Neural progenitor cell (in vitro differentiated cells): Measurements from ENCODE around the gene LIPI. TPM values are rescaled to one million over a fixed set of nuclear protein-coding genes. Genes with fewer than 3 reads are reported as not detected.

Source experiments
- DNase-seq: peaks from one replicate; pipeline ENCODE4 v3.0.0-alpha.2; 2016; ENCODE audit warnings: low spot score
- H2AFZ ChIP-seq: fragments of 200-600 bp; sonication (generic); replicated peaks from 2 replicates; pipeline ENCODE4 v1.6.1; 2016; ENCODE audit warnings: antibody characterized with exemption
- H3F3A ChIP-seq: fragments of 200-600 bp; sonication (generic); 2 replicates; pipeline ENCODE4 v1.6.1; 2016; ENCODE audit warnings: antibody characterized with exemption, low read depth
- H3K27ac ChIP-seq: fragments of 200-600 bp; sonication (generic); 2 replicates; pipeline ENCODE4 v1.5.1; 2016; ENCODE audit warnings: mild to moderate bottlenecking
- H3K27me3 ChIP-seq: fragments of 200-600 bp; sonication (generic); 2 replicates; pipeline ENCODE4 v1.6.1; 2016; ENCODE audit warnings: mild to moderate bottlenecking, moderate library complexity
- H3K36me3 ChIP-seq: fragments of 200-600 bp; sonication (generic); 2 replicates; pipeline ENCODE4 v1.5.1; 2016
- H3K4me1 ChIP-seq: fragments of 200-600 bp; sonication (generic); 2 replicates; pipeline ENCODE4 v1.6.1; 2016; ENCODE audit warnings: mixed run types
- H3K4me2 ChIP-seq: fragments of 200-600 bp; sonication (generic); 2 replicates; pipeline ENCODE4 v1.6.1; 2016
- H3K4me3 ChIP-seq: fragments of 200-600 bp; sonication (generic); 2 replicates; pipeline ENCODE4 v1.5.1; 2016
- H3K79me2 ChIP-seq: fragments of 200-600 bp; sonication (generic); 2 replicates; pipeline ENCODE4 v1.6.1; 2016; ENCODE audit warnings: low read depth
- H3K9ac ChIP-seq: fragments of 200-600 bp; sonication (generic); 2 replicates; pipeline ENCODE4 v1.6.1; 2016
- H3K9me3 ChIP-seq: fragments of 200-600 bp; sonication (generic); 2 replicates; pipeline ENCODE4 v1.5.1; 2016; ENCODE audit warnings: low read depth
- H4K20me1 ChIP-seq: fragments of 200-600 bp; sonication (generic); 2 replicates; pipeline ENCODE4 v1.6.1; 2016; ENCODE audit warnings: low read depth
- H3K27ac Mint-ChIP-seq: 3 replicates; pipeline ENCODE4 v1.8.0; 2021; ENCODE audit warnings: mixed read lengths
- H3K27me3 Mint-ChIP-seq: 2 replicates; pipeline ENCODE4 v1.8.0; 2022; ENCODE audit warnings: low read depth, mild to moderate bottlenecking, inconsistent platforms, moderate library complexity, mixed read lengths; ENCODE audit not compliant: insufficient read depth
- H3K36me3 Mint-ChIP-seq: 3 replicates; pipeline ENCODE4 v1.8.0; 2021; ENCODE audit warnings: mixed read lengths
- H3K4me1 Mint-ChIP-seq: 3 replicates; pipeline ENCODE4 v1.8.0; 2021; ENCODE audit warnings: mixed read lengths
- H3K4me3 Mint-ChIP-seq: 3 replicates; pipeline ENCODE4 v1.8.0; 2021; ENCODE audit warnings: mild to moderate bottlenecking, moderate library complexity, mixed read lengths
- H3K9me3 Mint-ChIP-seq: 3 replicates; pipeline ENCODE4 v1.8.0; 2020; ENCODE audit warnings: mixed read lengths
- EZH2 ChIP-seq: fragments of 200-600 bp; sonication (generic); IDR thresholded peaks from 2 replicates; pipeline ENCODE4 v1.6.1; 2017; ENCODE audit warnings: antibody characterized with exemption, mild to moderate bottlenecking, moderate library complexity
- EZH2phosphoT487 ChIP-seq: fragments of 200-600 bp; sonication (generic); IDR thresholded peaks from 2 replicates; pipeline ENCODE4 v1.6.1; 2017; ENCODE audit warnings: antibody characterized with exemption
- total RNA-seq: library from RNA; depleted of rRNA; stranded (reverse); fragments of >200 nt; gene quantifications from 2 replicates; pipeline ENCODE4 v1.2.3, GENCODE V29; 2015; ENCODE audit warnings: low replicate concordance
- TF ChIP-seq, protein P1 (sequence below): fragments of 200-600 bp; sonication (generic); IDR thresholded peaks from 2 replicates; pipeline ENCODE4 v1.5.1; 2017; ENCODE audit warnings: antibody characterized with exemption, mild to moderate bottlenecking

LIPI gene
- total RNA-seq, 1 donor from 2014 or later = not detected

DNA sequence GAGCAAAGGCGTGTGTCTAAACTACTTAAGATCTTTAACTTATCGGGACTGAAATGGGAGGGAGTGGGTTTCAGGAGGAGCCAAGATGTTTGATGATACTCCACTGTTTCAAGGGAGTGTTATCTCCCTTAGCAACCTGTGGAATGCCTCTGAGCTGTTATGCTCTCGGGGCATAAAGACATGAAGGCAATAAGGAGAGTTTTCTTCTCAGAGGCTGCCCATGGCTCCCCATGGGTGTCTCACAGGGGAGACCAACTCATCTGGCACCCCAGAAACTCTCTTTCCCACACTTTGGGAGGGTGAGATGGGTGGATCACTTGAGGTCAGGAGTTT lies 130.0 kb downstream of the LIPI start:
- Histone ChIP-seq H3K36me3 (no peaks in the 10 kb centered on the region), H3K4me2 (peak overlapping the region; percentile 60), H3K9me3 (no peaks in the 10 kb centered on the region), H3K79me2 (no peaks in the 10 kb centered on the region), H3K27ac (peak overlapping the region; percentile 71), H3K9ac (no peak overlapping the region), H4K20me1 (no peaks in the 10 kb centered on the region), H3K27me3 (no peaks in the 10 kb centered on the region), H3F3A (peaks cover 17% of the 10 kb centered on the region), H3K4me1 (peaks cover 17% of the 10 kb centered on the region), H3K4me3 (no peak overlapping the region), H2AFZ (no peak overlapping the region)
- no peak for TF ChIP-seq EZH2
- TF ChIP-seq EZH2phosphoT487 = no peak
- TF ChIP-seq, protein P1, sequence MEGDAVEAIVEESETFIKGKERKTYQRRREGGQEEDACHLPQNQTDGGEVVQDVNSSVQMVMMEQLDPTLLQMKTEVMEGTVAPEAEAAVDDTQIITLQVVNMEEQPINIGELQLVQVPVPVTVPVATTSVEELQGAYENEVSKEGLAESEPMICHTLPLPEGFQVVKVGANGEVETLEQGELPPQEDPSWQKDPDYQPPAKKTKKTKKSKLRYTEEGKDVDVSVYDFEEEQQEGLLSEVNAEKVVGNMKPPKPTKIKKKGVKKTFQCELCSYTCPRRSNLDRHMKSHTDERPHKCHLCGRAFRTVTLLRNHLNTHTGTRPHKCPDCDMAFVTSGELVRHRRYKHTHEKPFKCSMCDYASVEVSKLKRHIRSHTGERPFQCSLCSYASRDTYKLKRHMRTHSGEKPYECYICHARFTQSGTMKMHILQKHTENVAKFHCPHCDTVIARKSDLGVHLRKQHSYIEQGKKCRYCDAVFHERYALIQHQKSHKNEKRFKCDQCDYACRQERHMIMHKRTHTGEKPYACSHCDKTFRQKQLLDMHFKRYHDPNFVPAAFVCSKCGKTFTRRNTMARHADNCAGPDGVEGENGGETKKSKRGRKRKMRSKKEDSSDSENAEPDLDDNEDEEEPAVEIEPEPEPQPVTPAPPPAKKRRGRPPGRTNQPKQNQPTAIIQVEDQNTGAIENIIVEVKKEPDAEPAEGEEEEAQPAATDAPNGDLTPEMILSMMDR = no peak
- peak overlapping the region; percentile 94 for H3K27ac Mint-ChIP-seq
- peaks cover 11% of the 10 kb centered on the region for H3K4me1 Mint-ChIP-seq
- H3K27me3 Mint-ChIP-seq = peaks cover 12% of the 10 kb centered on the region
- peaks cover 55% of the 10 kb centered on the region for H3K9me3 Mint-ChIP-seq
- no peak overlapping the region for H3K4me3 Mint-ChIP-seq
- no peak for DNase-seq
- peaks cover 7% of the 10 kb centered on the region for H3K36me3 Mint-ChIP-seq

DNA sequence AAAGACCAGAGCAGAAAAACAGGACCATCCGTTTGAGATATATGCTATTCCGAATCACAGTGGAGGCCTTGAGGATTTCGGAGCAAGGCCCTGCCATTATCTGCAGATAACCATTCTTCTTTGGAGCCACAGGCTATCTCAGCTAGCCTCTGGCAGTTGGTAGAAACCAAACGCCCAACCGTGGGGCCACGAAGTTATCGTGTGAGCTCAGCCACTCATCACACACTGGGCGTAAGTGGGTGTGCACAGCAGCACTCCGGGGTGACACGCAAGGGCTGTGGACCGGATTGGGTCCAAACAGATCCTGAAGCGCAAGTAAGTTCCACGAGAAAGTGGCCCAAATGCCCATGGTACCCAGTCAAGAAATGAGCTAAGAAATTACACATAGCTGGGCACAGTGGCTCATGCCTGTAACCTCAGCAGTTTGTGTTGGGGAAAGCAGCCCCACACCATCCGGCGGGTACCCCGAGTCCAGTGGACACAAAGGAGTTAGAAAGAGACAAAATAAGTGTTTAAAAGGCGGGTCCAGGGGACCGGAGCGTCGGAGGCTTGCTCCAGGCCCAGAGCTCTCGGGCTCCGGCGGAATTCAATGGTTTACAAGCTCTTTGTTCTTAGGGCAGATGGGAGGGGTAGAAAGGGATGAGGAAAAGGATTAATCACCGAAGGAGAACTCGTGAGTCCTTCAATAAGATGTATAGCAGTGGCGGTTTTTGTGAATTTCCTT lies 130.6 kb downstream of the LIPI start:
- Histone ChIP-seq H2AFZ (peak overlapping the region; percentile 78), H3K36me3 (no peaks in the 10 kb centered on the region), H3K27me3 (no peaks in the 10 kb centered on the region), H3K27ac (peak overlapping the region; percentile 68), H3K79me2 (no peaks in the 10 kb centered on the region), H3K9me3 (no peaks in the 10 kb centered on the region), H3K4me1 (peaks cover 17% of the 10 kb centered on the region), H3K4me3 (no peak overlapping the region), H3F3A (peaks cover 17% of the 10 kb centered on the region), H3K9ac (no peak overlapping the region), H3K4me2 (peak overlapping the region; percentile 60), H4K20me1 (no peaks in the 10 kb centered on the region)
- peak; percentile 82 for DNase-seq
- no peak for TF ChIP-seq EZH2
- TF ChIP-seq EZH2phosphoT487 = no peak
- TF ChIP-seq, protein P1 = no peak
- Mint-ChIP-seq H3K27me3 (peaks cover 12% of the 10 kb centered on the region), H3K36me3 (peaks cover 7% of the 10 kb centered on the region), H3K27ac (peak overlapping the region; percentile 94), H3K4me1 (peaks cover 11% of the 10 kb centered on the region), H3K9me3 (peaks cover 59% of the 10 kb centered on the region), H3K4me3 (no peak overlapping the region)

DNA sequence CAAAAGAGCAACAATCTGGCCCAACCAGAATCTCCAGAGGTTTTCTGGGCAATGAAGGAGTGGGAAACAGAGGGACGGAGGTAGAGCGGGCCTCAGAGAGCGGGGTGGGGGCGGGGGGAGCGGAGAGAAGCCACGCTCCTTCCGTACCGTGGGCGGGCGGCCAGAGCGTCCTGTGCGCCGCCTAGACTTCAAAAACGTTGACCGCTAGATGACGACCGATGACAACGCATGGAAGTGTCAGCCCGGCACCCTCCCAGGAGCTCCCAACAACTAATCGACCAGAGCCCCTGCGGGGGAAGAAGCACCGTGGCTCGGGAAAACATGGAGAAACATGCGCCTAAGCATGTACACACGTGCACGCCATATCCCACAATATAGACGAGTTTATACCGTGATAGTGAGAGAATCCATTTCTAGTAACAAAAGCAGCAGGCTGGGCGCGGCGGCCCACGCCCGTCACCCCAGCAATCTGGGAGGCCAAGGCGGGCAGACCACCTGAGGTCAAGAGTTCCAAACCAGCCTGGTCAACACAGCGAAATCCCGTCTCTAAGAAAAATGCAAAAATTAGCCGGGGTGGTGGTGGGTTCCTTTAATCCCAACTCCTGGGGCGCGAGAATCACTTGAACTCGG lies 131.9 kb downstream of the LIPI start:
- H3K4me3 ChIP-seq = no peak overlapping the region
- TF ChIP-seq EZH2 (no peak), EZH2phosphoT487 (no peak)
- TF ChIP-seq, protein P1 = no peak
- Mint-ChIP-seq H3K36me3 (peaks cover 11% of the 10 kb centered on the region), H3K4me3 (no peak overlapping the region), H3K27ac (no peak overlapping the region), H3K9me3 (peaks cover 67% of the 10 kb centered on the region), H3K27me3 (peaks cover 13% of the 10 kb centered on the region), H3K4me1 (peaks cover 11% of the 10 kb centered on the region)
- H3K79me2 ChIP-seq = no peaks in the 10 kb centered on the region
- H3K27me3 ChIP-seq = no peaks in the 10 kb centered on the region
- no peak overlapping the region for H3K27ac ChIP-seq
- peaks cover 17% of the 10 kb centered on the region for H3F3A ChIP-seq
- no peak overlapping the region for H3K4me2 ChIP-seq
- no peak overlapping the region for H2AFZ ChIP-seq
- H3K36me3 ChIP-seq = no peaks in the 10 kb centered on the region
- H4K20me1 ChIP-seq = no peaks in the 10 kb centered on the region
- no peaks in the 10 kb centered on the region for H3K9me3 ChIP-seq
- no peak for DNase-seq
- H3K9ac ChIP-seq = no peak overlapping the region
- peaks cover 17% of the 10 kb centered on the region for H3K4me1 ChIP-seq
